SK-N-SH treated with all-trans-retinoic acid at 6 μM for 48 hours (cell line): ENCODE results near the gene SPOP.

Source experiments
- ATAC-seq: fragments of 200-7000 bp; cut with Tn5 transposase; 3 replicates; pipeline ENCODE4 v1.9.1; 2020; ENCODE audit warnings: mild to moderate bottlenecking, moderate library complexity
- ARNTL ChIP-seq: fragments of 450-650 bp; formaldehyde crosslinking; IDR thresholded peaks from 2 replicates; pipeline ENCODE4 v1.5.0; 2020; ENCODE audit warnings: low read depth, mild to moderate bottlenecking, moderate library complexity, borderline replicate concordance
- BACH2 ChIP-seq: fragments of 250-450 bp; sonication (Bioruptor Pico); IDR thresholded peaks from 2 replicates; pipeline ENCODE4 v1.9.0; 2021; ENCODE audit warnings: mild to moderate bottlenecking, borderline replicate concordance
- CSDC2 ChIP-seq: fragments of 250-450 bp; sonication (Bioruptor Pico); IDR thresholded peaks from 2 replicates; pipeline ENCODE4 v1.5.0; 2020; ENCODE audit warnings: mild to moderate bottlenecking, moderate library complexity
- ESRRG ChIP-seq: fragments of 250-450 bp; sonication (Bioruptor Pico); IDR thresholded peaks from 2 replicates; pipeline ENCODE4 v1.6.1; 2021; ENCODE audit warnings: mild to moderate bottlenecking
- GLIS3 ChIP-seq: fragments of 250-450 bp; sonication (Bioruptor Pico); IDR thresholded peaks from 2 replicates; pipeline ENCODE4 v1.5.0; 2020; ENCODE audit warnings: mild to moderate bottlenecking, moderate library complexity
- ISL1 ChIP-seq: fragments of 250-450 bp; sonication (Bioruptor Pico); IDR thresholded peaks from 2 replicates; pipeline ENCODE4 v2.1.2; 2022; ENCODE audit warnings: mild to moderate bottlenecking, moderate library complexity
- OSR1 ChIP-seq: fragments of 250-450 bp; sonication (Bioruptor Pico); IDR thresholded peaks from 2 replicates; pipeline ENCODE4 v1.8.0; 2022; ENCODE audit warnings: moderate library complexity, mild to moderate bottlenecking, inconsistent platforms
- PPARA ChIP-seq: fragments of 250-450 bp; sonication (Bioruptor Pico); IDR thresholded peaks from 2 replicates; pipeline ENCODE4 v1.5.0; 2020; ENCODE audit warnings: mild to moderate bottlenecking, borderline replicate concordance
- RARB ChIP-seq: fragments of 250-450 bp; sonication (Bioruptor Pico); IDR thresholded peaks from 2 replicates; pipeline ENCODE4 v1.8.0; 2021; ENCODE audit warnings: mild to moderate bottlenecking, moderate library complexity
- SNAI2 ChIP-seq: fragments of 250-450 bp; sonication (Bioruptor Pico); IDR thresholded peaks from 2 replicates; pipeline ENCODE4 v1.5.0; 2020; ENCODE audit warnings: mild to moderate bottlenecking, moderate library complexity
- TCF4 ChIP-seq: fragments of 250-450 bp; sonication (Bioruptor Pico); IDR thresholded peaks from 2 replicates; pipeline ENCODE4 v1.8.0; 2021; ENCODE audit warnings: mild to moderate bottlenecking, moderate library complexity, borderline replicate concordance
- TOX ChIP-seq: fragments of 250-450 bp; sonication (Bioruptor Pico); IDR thresholded peaks from 2 replicates; pipeline ENCODE4 v1.8.0; 2021; ENCODE audit warnings: mild to moderate bottlenecking, moderate library complexity, borderline replicate concordance
- ZC3H10 ChIP-seq: fragments of 250-450 bp; sonication (Bioruptor Pico); IDR thresholded peaks from 2 replicates; pipeline ENCODE4 v1.5.1; 2021; ENCODE audit warnings: mild to moderate bottlenecking, moderate library complexity
- ZFP30 ChIP-seq: fragments of 450-650 bp; formaldehyde crosslinking; IDR thresholded peaks from 2 replicates; pipeline ENCODE4 v1.5.0; 2022; ENCODE audit warnings: mild to moderate bottlenecking, moderate library complexity
- ZNF565 ChIP-seq: fragments of 450-650 bp; formaldehyde crosslinking; conservative IDR thresholded peaks from 2 replicates; pipeline ENCODE4 v1.5.0; 2020; ENCODE audit warnings: low read depth, mild to moderate bottlenecking, moderate library complexity
- ZNF70 ChIP-seq: fragments of 450-650 bp; formaldehyde crosslinking; IDR thresholded peaks from 2 replicates; pipeline ENCODE4 v1.5.0; 2020; ENCODE audit warnings: mild to moderate bottlenecking, moderate library complexity
- ZNF8 ChIP-seq: fragments of 450-650 bp; formaldehyde crosslinking; IDR thresholded peaks from 2 replicates; pipeline ENCODE4 v1.5.0; 2020; ENCODE audit warnings: mild to moderate bottlenecking, moderate library complexity
- TF ChIP-seq, protein P1 (sequence below): fragments of 250-450 bp; sonication (Bioruptor Pico); IDR thresholded peaks from 2 replicates; pipeline ENCODE4 v1.8.0; 2020; ENCODE audit warnings: mild to moderate bottlenecking, moderate library complexity, borderline replicate concordance
- TF ChIP-seq, protein P2 (sequence below): fragments of 250-450 bp; sonication (Bioruptor Pico); IDR thresholded peaks from 2 replicates; pipeline ENCODE4 v1.5.1; 2021; ENCODE audit warnings: mild to moderate bottlenecking, moderate library complexity
- TF ChIP-seq, protein P3 (sequence below): fragments of 250-450 bp; sonication (Bioruptor Pico); IDR thresholded peaks from 2 replicates; pipeline ENCODE4 v1.5.1; 2020; ENCODE audit warnings: low read depth, mild to moderate bottlenecking, moderate library complexity
- TF ChIP-seq, protein P4 (sequence below): fragments of 250-450 bp; sonication (Bioruptor Pico); IDR thresholded peaks from 2 replicates; pipeline ENCODE4 v1.5.0; 2020; ENCODE audit warnings: mild to moderate bottlenecking, moderate library complexity

Gene SPOP

DNA sequence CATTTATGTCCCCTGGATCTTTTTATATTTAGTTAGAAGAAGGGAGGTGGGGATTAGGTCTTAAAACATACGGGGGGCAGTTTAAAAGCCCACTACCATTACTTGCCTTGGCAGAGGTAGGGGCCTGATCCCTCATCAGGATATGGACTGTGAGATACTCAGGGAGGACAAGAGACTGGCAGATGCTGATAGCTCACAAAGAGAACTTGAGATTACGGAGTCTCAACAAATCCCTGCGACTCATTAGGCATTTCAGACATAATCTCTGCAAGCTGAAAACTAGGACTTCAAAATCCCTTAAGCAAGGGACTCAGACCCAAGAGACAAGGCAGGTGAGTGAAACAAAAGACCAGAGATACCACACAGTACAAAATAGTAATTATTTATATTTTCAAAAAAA, 79.0 kb downstream of the SPOP start:
- no peak for ATAC-seq
- TF ChIP-seq ZNF565 (CRISPR knock-in tag) (no peak), SNAI2 (no peak), ARNTL (CRISPR knock-in tag) (no peak), OSR1 (no peak), ZNF8 (no peak), CSDC2 (CRISPR knock-in tag) (no peak), ESRRG (no peak), TCF4 (CRISPR knock-in tag) (no peak), ZFP30 (CRISPR knock-in tag) (no peak), ISL1 (no peak), RARB (CRISPR knock-in tag) (no peak), ZC3H10 (CRISPR knock-in tag) (no peak), BACH2 (CRISPR knock-in tag) (no peak), GLIS3 (CRISPR knock-in tag) (no peak), ZNF70 (CRISPR knock-in tag) (no peak)
- TF ChIP-seq, protein P1, sequence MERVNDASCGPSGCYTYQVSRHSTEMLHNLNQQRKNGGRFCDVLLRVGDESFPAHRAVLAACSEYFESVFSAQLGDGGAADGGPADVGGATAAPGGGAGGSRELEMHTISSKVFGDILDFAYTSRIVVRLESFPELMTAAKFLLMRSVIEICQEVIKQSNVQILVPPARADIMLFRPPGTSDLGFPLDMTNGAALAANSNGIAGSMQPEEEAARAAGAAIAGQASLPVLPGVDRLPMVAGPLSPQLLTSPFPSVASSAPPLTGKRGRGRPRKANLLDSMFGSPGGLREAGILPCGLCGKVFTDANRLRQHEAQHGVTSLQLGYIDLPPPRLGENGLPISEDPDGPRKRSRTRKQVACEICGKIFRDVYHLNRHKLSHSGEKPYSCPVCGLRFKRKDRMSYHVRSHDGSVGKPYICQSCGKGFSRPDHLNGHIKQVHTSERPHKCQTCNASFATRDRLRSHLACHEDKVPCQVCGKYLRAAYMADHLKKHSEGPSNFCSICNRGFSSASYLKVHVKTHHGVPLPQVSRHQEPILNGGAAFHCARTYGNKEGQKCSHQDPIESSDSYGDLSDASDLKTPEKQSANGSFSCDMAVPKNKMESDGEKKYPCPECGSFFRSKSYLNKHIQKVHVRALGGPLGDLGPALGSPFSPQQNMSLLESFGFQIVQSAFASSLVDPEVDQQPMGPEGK (CRISPR knock-in tag) = no peak
- TF ChIP-seq, protein P2, sequence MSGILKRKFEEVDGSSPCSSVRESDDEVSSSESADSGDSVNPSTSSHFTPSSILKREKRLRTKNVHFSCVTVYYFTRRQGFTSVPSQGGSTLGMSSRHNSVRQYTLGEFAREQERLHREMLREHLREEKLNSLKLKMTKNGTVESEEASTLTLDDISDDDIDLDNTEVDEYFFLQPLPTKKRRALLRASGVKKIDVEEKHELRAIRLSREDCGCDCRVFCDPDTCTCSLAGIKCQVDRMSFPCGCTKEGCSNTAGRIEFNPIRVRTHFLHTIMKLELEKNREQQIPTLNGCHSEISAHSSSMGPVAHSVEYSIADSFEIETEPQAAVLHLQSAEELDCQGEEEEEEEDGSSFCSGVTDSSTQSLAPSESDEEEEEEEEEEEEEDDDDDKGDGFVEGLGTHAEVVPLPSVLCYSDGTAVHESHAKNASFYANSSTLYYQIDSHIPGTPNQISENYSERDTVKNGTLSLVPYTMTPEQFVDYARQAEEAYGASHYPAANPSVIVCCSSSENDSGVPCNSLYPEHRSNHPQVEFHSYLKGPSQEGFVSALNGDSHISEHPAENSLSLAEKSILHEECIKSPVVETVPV (CRISPR knock-in tag) = no peak
- TF ChIP-seq, protein P3, sequence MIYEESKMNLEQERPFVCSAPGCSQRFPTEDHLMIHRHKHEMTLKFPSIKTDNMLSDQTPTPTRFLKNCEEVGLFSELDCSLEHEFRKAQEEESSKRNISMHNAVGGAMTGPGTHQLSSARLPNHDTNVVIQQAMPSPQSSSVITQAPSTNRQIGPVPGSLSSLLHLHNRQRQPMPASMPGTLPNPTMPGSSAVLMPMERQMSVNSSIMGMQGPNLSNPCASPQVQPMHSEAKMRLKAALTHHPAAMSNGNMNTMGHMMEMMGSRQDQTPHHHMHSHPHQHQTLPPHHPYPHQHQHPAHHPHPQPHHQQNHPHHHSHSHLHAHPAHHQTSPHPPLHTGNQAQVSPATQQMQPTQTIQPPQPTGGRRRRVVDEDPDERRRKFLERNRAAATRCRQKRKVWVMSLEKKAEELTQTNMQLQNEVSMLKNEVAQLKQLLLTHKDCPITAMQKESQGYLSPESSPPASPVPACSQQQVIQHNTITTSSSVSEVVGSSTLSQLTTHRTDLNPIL (CRISPR knock-in tag) = no peak
- TF ChIP-seq, protein P4, sequence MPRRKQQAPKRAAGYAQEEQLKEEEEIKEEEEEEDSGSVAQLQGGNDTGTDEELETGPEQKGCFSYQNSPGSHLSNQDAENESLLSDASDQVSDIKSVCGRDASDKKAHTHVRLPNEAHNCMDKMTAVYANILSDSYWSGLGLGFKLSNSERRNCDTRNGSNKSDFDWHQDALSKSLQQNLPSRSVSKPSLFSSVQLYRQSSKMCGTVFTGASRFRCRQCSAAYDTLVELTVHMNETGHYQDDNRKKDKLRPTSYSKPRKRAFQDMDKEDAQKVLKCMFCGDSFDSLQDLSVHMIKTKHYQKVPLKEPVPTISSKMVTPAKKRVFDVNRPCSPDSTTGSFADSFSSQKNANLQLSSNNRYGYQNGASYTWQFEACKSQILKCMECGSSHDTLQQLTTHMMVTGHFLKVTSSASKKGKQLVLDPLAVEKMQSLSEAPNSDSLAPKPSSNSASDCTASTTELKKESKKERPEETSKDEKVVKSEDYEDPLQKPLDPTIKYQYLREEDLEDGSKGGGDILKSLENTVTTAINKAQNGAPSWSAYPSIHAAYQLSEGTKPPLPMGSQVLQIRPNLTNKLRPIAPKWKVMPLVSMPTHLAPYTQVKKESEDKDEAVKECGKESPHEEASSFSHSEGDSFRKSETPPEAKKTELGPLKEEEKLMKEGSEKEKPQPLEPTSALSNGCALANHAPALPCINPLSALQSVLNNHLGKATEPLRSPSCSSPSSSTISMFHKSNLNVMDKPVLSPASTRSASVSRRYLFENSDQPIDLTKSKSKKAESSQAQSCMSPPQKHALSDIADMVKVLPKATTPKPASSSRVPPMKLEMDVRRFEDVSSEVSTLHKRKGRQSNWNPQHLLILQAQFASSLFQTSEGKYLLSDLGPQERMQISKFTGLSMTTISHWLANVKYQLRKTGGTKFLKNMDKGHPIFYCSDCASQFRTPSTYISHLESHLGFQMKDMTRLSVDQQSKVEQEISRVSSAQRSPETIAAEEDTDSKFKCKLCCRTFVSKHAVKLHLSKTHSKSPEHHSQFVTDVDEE (CRISPR knock-in tag) = no peak
- TF ChIP-seq, all 23 proteins: peak for 0

DNA sequence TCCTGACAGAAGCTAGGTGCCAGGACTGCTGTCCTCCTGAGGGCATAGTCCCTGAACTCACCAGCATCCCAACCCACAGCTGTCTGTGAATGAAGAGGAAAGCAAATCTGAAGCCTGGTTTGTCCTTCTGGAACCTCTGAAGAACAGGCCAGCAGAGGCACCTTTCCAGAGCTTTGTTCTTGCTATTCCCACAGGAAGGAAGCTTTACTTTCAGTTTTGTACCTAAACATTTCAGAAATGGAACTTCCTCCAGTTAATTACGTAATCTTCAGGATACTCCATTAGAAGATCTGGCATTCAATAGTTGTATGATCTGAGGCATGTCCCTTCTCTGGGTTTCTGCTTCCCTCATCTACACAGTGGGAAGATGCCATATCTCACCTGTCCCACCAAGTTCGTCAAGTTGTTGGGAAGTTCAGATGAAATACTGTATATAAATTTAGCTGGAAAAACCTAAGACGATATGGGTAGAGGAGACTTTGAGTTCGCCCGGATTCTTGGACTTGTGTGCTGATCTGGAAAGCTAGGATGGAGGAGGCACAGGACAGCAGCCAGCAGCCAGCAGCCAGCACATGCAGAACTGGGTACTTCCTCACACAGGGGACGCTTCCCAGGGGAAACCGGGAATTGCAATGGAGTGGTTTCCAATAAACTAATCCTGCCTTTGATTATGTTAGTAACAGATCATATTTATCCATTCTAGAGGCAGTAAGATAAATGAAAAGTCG, 79.8 kb downstream of the SPOP start:
- ATAC-seq = no peak
- no peak for TF ChIP-seq ZNF70 (CRISPR knock-in tag)

DNA sequence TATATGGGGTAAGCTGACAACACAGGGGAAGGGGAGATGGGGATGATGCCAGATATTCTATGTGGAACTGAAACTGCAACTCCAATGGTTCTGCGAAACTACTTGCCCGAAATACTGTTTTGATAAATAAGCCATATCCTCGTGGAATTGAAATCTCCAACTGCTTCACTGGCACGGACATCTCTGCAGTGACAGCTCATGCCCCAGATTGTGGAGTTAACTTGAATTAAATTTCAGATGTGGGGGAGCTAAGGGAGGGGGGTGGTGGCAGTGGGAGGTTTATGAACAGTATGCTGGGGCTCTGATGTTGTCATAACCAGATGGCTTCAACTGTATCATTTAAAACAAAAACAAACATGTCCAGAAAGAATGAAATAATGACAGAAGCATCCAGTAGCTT, 80.5 kb downstream of the SPOP start:
- ATAC-seq = no peak
- no peak for TF ChIP-seq PPARA (CRISPR knock-in tag)
- TF ChIP-seq ZC3H10 (CRISPR knock-in tag) = no peak
- no peak for TF ChIP-seq TOX (CRISPR knock-in tag)
- TF ChIP-seq ARNTL (CRISPR knock-in tag) = no peak
- TF ChIP-seq, protein P2 (CRISPR knock-in tag) = no peak
- TF ChIP-seq, protein P4 (CRISPR knock-in tag) = no peak
